GM21423 (cell line): ENCODE data around the gene ZSCAN2.
A peak's percentile ranks its signal among the peaks of the same experiment; 100 is the strongest.

ENCODE experiments used
- ATAC-seq: cut with Tn5 transposase; IDR thresholded peaks from one replicate; pipeline ENCODE4 v1.9.1; 2021; ENCODE audit warnings: mild to moderate bottlenecking, moderate library complexity; ENCODE audit not compliant: unreplicated experiment

The ZSCAN2 gene

DNA sequence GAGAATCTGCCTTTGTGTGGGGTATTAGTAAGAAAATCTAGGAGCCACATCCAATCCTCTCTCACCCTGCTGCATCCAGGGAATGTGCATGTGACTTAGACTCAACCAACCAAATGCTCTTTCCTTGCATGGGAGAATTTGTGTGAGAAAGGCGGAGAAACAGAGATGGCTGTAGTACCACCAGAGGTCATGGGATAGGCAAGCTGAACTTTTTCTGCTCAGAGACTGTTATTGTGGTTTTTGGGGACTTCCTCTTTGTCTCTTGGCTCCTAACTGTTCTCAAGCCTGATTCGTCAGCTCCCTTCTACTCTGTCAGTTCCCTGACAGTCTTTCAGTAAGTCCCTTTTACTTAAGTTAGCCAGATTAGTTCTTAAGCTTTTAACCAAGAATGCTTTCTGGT is 2.6 kb upstream of the ZSCAN2 start:
- peak; percentile 53 for ATAC-seq

DNA sequence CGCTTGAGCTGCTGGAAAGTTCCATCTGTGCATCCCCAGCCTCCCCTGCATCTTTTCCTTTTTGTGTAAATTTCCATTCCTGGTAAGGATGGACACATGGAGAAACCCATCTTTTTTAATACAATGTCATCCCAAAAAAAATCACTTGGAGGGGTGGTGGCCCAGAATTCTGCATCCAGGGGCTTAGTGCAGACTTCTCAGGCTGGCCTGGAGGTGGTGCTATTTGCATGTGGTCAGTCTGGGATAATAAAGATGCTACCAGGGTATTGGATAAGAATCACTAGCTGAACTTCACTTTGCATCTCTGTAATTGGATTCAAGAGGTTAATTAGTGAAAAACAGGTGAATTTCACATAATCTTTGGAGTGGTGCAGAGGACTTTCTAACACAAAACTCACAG is 1.8 kb upstream of the ZSCAN2 start:
- no peak for ATAC-seq

DNA sequence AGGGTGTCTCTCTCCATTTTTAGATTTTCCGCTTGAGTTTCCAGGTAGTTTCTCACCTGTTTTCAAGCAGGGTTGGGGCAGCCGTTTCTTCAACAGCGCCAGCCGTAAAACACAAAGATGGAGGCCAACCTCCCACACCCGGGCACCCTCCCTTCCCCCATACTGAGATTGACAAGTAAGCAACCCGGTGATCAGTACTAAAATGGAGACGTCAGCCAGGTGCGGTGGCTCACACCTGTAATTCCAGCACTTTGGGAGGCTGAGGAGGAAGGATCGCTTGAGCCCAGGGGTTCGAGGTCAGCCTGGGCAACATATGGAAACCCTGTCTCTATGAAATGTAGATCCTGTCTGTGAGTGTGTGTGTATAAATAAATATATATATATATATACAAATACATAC is 903 bp upstream of the ZSCAN2 start:
- ATAC-seq, result no peak

DNA sequence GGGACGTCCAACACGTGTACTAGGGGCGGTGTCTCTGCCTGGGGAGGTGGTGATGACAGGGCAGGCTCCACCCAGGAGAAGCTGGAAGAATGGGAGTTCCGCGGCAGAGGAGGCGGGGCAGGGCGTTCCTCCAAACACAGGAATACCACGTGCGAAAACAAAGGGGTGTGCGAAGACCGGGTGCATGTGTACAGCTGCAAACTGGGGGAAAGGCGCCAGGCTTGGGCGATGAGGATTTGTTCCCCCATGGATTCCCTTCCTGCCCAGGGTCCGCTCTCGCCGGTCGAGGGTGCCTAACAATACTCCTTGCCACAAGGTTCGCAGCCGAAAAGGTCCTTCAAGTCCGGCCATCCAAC is 500 bp upstream of the ZSCAN2 start:
- ATAC-seq, result peak; percentile 10

DNA sequence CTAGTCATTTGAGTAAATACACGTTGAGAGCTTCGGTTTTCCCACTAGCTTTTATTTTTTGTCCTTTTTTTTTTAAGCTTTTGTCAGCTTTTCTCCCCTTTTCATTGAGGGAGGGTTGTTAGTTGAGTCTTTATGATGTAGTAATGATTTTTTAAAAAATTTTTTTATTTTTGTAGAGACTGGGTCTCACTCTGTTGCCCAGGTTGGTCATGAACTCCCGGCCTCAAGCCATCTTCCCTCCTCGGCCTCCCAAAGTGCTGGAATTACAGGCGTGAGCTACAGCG is 688 bp downstream of the ZSCAN2 start:
- ATAC-seq, result no peak

DNA sequence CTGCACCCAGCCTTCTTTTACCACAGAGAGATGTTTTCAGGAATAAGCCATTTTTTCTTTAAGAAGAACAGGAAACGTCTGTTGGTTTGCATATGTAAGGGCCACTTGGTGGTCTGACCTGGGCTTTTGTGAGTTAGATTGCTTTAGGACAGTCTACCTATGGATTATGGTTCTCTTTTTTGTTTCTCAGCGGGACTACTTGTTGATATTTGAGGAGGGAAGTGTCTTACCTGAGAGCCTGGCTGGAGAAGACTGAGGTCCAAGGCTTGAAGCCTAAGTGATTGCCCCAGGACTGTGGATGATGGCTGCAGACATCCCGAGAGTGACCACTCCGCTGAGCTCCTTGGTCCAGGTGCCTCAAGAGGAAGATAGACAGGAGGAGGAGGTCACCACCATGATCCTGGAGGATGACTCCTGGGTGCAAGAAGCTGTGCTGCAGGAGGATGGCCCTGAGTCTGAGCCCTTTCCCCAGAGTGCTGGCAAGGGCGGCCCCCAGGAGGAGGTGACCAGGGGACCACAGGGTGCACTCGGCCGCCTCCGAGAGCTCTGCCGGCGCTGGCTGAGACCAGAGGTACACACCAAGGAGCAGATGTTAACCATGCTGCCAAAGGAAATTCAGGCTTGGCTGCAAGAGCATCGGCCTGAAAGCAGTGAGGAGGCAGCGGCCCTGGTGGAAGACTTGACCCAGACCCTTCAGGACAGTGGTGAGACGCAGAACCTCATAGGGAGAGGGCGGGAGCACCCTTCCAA is 3.0 kb downstream of the ZSCAN2 start:
- no peak for ATAC-seq

DNA sequence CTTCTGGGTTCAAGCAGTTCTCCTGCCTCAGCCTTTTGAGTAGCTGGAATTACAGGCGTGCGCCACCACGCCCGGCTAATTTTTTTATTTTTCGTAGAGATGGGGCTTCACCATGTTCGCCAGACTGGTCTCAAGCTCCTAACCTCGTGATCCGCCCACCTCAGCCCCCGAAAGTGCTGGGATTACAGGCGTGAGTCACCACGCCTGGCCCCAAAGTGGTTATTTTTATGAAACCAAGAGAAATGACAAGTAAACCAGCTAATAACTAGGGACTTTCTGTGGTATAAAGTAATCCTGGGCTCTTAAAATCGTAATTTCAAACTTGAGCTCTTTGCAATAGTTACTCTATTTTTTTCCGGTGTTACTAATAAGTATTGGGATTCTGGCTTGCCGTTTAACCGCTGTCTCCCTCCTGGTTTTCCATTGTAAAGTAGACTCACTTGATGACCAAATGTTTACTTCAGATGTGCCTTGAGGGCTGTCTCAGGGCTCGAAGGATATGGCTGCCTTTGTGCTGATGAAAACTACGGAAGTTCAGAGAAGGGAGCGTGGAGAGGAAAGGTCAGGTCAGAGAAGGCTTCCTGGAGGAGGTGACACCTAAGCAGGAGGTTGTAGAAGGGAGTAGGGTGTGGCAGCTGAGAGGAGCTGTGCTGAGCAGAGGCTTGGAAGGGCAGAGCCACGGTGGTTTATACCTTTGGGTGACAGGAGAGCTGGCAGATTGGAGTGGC is 4.2 kb downstream of the ZSCAN2 start:
- no peak for ATAC-seq

DNA sequence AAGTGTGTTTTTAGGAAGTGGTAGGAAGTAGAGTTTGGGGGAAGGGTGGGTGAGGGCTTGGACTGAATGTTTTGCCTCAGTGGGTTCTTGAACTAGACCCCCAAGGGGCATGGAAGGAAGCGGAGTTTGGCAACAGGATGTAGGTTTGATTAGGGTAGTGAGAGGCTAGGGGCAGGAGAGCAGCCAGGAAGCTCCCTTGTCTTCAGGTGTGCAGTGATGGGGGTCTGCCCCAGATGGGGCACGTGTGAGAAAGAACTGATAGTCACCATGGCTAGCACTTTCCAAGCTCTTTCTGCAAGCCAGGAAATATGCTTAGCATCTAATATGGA is 4.7 kb downstream of the ZSCAN2 start:
- ATAC-seq, result no peak

DNA sequence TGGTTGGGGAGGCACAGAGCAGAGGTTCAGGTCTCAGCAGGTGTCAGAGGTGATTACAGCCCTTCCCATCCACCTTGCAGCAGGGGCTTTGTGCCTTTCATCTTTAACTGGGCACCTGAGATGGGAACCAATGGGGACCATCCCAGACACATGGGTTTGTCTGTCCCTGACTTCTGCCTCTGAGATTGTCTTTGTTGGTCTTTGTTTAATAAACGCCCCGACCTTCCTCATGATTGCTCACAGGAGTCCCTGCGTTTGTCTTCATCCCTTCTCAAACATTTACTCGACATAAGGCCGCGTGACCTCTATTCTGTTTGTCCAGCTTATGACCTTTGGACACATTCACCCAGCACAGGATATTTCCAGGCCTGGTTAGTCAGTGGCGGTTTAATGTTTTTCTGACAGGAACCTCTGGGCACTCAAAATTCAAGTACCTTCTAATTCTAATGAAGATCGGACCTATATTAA is 5.9 kb downstream of the ZSCAN2 start:
- ATAC-seq, result no peak

DNA sequence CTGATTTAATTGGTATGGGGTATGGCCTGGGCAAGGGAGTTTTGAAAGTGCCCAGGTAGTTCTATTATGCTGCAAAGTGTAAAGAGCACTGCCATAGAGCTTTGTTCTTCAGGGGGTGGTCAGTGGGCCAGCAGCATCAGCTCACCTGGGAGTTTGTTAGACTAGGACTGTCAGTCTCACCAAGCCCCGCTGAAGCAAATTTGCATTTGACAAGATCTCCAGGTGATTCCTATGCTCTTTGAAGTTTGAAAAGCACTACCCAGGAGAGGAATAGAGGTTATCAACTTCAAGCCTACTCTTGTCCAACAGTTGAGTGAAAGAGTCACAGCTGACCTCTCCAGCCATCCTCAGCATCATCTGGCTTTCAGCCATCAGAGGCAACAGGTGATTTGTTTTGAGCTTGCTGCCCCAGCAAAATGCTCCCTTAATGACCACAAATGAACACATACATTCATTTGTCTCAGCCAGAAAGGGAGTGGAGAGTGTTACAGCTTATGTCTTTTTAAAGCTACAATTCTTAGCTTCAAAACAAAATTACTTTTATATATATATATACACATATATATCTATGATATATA is 8.0 kb downstream of the ZSCAN2 start:
- ATAC-seq, result no peak

DNA sequence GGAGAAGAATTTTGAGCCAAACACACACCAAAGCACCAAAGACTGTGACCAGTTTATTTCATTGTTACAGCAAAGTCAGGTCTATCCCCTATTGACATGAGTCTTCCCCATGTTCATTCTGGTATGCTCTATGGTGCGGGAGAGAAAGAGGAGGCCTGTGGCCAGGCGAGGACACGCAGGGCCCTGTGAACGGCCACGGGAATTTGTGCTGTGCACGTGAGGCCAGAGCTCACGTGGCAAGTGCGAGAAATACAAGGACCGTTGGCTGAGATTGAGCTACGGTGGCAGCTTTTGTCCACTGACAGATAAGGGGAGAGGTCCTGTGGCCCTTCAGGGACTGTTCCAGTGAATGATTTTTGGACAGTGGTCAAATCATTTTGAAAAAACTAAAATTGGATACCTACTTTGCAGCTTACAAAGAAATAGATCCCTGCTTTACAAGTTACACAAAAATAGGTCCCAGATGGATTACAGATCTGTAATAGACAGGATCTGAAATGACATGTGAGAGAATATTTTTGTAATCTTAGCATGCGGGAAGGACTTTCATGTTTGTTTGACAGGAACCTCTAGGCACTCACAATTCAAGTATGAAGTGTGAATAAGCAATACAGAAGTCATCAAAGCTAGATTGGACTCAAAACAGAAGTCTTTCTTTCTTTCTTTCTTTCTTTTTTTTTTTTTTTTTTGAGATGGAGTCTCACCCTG is 9.2 kb downstream of the ZSCAN2 start:
- ATAC-seq, result no peak

DNA sequence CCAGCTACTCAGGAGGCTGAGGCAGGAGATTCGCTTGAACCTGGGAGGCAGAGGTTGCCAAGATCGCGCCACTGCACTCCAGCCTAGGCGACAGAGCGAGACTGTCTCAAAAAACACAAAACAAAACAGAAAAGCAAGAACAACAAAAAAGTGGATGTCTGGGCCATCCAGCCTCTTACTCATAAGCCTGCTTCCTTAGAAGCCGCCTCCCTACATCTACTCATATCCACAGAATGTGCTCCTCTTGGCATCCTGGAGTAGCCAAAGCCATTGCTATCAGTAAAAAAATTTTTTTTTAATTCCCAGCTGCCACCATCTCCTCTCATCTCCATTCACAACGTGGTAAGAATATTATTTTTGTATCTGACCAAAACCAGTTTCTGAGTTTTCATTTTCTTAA is 10.8 kb downstream of the ZSCAN2 start:
- ATAC-seq, result no peak

DNA sequence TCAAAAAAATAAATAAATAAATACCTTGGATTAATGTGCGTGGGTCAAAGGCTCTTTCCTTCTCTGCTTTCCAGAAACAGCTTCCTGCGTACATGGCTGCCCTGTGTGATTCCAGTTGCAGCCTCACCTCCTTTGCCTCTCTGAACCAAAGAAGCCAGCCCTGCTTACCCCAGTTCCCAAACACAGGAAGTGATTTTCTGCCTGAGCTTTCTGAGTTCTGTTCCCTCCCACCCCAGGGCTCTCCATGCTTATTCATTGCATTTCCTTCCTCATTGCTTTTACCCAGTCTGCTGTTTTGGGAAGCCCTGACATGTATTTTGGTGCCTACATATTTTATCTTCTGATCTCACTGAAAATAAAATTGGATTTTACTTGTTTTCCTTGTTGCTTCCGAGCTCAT is 15.4 kb downstream of the ZSCAN2 start:
- ATAC-seq, result no peak

DNA sequence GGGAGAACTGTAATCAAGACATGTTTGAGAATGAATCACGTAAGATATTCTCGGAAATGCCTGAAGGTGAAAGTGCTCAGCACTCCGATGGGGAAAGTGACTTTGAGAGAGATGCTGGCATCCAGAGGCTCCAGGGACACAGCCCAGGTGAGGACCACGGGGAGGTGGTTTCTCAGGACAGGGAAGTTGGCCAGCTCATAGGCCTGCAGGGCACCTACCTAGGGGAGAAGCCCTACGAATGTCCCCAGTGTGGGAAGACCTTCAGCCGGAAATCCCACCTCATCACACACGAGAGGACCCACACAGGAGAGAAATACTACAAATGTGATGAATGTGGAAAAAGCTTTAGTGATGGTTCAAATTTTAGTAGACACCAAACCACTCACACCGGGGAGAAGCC is 19.8 kb downstream of the ZSCAN2 start:
- ATAC-seq, result no peak

DNA sequence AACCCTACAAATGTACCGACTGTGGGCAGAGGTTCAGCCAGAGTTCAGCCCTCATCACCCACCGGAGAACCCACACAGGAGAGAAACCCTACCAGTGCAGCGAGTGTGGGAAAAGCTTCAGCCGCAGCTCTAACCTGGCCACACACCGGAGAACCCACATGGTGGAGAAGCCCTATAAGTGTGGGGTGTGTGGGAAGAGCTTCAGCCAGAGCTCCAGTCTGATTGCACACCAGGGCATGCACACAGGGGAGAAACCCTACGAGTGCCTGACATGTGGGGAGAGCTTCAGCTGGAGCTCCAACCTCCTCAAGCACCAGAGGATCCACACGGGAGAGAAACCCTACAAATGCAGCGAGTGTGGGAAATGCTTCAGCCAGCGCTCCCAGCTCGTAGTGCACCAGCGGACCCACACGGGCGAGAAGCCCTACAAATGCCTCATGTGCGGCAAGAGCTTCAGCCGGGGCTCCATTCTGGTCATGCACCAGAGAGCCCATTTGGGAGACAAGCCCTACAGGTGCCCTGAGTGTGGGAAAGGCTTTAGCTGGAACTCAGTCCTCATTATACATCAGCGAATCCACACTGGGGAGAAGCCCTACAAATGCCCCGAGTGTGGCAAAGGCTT is 20.7 kb downstream of the ZSCAN2 start:
- ATAC-seq, result no peak

DNA sequence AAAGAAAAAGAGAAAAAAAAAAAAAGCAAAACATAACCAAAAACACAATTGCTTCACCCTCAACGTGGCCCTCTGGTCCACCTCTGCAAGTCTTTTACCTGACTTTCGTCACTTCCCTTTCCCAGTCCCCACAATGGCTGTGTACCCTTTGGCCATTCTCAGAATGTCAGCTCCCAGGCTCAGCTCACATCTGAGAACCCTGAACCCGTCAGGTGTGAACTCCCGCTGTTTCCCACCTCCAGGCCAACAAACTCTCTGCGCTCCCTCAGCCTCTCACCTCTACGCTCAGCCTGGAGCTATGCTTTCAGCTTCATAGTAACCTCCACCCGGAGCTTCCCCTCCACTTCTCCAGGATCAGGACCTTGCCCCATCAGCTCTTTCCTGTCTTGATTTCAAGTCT is 23.6 kb downstream of the ZSCAN2 start:
- no peak for ATAC-seq

DNA sequence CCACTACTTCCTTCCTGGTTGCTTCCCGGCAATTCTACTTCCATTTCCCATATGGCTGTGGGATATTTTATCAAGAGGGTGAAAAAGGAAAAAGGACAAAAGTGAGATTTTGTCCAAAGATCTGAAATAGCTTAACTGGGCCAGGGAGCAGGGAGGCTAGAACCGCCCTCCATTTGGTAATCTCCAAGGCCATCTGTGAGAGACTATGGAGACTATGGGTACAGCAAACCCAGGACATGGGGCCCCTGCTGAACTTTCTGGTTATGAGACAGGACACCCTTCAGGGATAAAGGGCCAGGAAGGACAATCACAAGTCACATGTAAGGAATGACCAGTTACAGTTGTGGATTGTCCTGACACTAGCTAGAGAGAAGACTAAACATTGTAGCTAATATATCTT is 24.3 kb downstream of the ZSCAN2 start:
- ATAC-seq, result no peak

DNA sequence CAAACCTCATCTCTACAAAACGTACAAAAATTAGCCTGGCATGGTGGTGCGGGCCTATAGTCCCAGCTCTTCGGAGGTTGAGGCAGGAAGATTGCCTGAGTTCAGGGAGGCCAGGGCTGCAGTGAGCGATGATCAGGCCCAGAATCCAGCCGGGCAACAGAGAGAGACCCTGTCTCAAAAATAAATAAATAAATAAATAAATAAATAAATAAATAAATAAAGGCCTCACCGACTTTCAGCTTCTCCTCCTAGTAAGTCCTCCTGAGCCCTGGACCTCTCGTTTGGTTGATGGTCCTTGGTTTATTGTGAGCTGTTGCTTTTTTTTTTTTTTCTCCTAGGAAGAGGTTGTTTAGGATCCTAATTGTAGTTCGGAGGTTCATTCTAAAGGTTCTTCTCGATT is 28.2 kb downstream of the ZSCAN2 start:
- no peak for ATAC-seq

DNA sequence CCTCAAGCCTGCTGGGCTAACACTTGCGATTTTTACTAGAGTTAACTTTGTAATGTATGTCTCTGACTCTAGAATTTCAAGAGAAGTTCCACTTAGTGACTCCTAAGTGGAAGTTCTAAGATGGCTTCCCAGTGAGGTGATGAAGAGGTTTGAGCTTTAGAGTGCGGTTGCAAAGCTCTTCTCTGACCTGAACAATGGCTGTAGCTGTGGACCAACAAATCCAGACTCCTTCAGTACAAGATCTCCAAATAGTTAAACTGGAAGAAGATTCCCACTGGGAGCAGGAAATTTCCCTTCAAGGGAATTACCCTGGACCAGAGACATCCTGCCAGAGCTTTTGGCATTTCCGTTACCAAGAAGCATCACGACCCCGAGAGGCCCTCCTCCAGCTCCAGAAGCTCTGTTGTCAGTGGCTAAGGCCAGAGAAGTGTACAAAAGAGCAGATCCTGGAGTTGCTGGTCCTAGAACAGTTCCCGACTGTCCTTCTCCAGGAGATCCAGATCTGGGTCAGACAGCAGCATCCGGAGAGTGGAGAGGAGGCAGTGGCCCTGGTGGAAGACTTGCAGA is 31.0 kb downstream of the ZSCAN2 start:
- ATAC-seq, result no peak

DNA sequence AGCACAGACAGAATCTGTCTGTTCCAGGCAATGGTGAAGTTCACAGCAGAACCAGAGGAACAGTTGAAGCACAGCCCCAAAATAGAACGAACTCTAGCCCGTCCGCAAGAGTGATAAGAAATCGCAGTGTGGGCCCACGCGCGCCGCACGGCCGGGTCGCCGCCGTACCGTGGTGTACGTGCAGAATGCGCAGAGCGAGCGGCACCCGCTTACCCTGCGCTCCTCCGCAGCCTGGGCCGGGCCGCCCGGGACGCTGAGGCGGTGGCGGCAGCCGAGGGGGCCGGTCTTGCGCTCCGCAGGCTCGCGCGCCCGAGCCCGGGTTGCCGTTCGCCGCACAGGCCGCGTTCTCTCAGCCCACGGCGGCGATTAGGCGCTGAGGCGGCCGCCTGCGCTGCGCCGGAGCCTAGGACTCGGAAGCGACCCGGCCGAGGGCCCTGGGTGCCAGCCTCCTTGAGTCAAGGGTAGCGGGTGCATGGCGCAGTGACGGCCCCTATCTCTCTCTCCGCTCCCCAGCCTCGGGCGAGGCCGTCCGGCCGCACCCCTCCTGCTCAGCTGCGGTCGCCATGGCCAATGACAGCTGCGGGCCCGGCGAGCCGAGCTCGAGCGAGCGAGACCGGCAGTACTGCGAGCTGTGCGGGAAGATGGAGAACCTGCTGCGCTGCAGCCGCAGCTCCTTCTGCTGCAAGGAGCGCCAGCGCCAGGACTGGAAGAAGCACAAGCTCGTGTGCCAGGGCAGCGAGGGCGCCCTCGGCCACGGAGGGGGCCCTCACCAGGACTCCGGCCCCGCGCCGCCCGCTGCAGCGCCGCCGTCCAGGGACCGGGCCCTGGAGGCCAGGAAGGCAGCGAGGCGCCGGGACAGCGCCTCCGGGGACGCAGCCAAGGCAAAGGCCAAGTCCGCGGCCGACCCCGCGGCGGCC is 32.8 kb downstream of the ZSCAN2 start:
- ATAC-seq, result peak; percentile 38
